Heart left ventricle (tissue), 16 donors: ENCODE results near the gene CREBBP. TPM values are rescaled to one million over a fixed set of nuclear protein-coding genes. Genes with fewer than 3 reads are reported as not detected.
A peak's percentile ranks its signal among the peaks of the same experiment; 100 is the strongest.
"Not testable (repeated sequence)": the region's sequence is repeated elsewhere in the genome, so short reads cannot be mapped to it uniquely, and the experiment has no call there.

ENCODE experiments used
- ATAC-seq, 4 donors: fragments of 200-7000 bp; cut with Tn5 transposase; one replicate each; pipeline ENCODE4 v1.9.1; 2020 to 2022; ENCODE audit warnings: moderate library complexity in 4 of 4, mild to moderate bottlenecking in 3 of 4, moderate number of reproducible peaks in 1 of 4
- DNase-seq, 5 donors: peaks; one replicate each; pipeline ENCODE4 v3.0.0-alpha.2; 2020
- H3K27ac ChIP-seq, 12 donors: fragments of 200-600 bp; sonication (generic) in 4 of 12; one replicate each; pipeline versions ENCODE4 v1.5.0 to v1.8.0; 2016 to 2022; ENCODE audit warnings: mild to moderate bottlenecking in 2 of 12
- H3K27me3 ChIP-seq, 9 donors: fragments of 200-600 bp; sonication (generic) in 2 of 9; one replicate each; pipeline versions ENCODE4 v1.5.1 to v1.8.0; 2016 to 2022; ENCODE audit warnings: mild to moderate bottlenecking in 3 of 9
- H3K36me3 ChIP-seq, 9 donors: fragments of 200-600 bp; sonication (generic) in 2 of 9; one replicate each; pipeline versions ENCODE4 v1.5.0 to v1.8.0; 2018 to 2022; ENCODE audit warnings: mild to moderate bottlenecking in 2 of 9
- H3K4me1 ChIP-seq, 12 donors: fragments of 200-600 bp; sonication (generic) in 4 of 12; one replicate each; pipeline versions ENCODE4 v1.5.0 to v1.8.0; 2016 to 2022; ENCODE audit warnings: mild to moderate bottlenecking in 3 of 12
- H3K4me3 ChIP-seq, 12 donors: fragments of 200-600 bp; sonication (generic) in 4 of 12; one replicate each; pipeline versions ENCODE4 v1.5.0 to v1.8.0; 2017 to 2022; ENCODE audit warnings: mild to moderate bottlenecking in 9 of 12, moderate library complexity in 4 of 12
- H3K9me3 ChIP-seq, 12 donors: fragments of 200-600 bp; sonication (generic) in 4 of 12; one replicate each; pipeline versions ENCODE4 v1.5.0 to v1.8.0; 2016 to 2022; ENCODE audit warnings: mild to moderate bottlenecking in 1 of 12
- CTCF ChIP-seq, 12 donors: fragments of 200-600 bp; sonication (generic) in 4 of 12; IDR thresholded peaks; one replicate each; pipeline versions ENCODE4 v1.5.0 to v1.8.0; 2018 to 2022; ENCODE audit warnings: antibody characterized with exemption in 12 of 12, mild to moderate bottlenecking in 5 of 12
- POLR2A ChIP-seq, 2 donors: fragments of 450-650 bp; IDR thresholded peaks; one replicate each; pipeline ENCODE4 v1.6.1; 2017; ENCODE audit warnings: antibody characterized with exemption in 2 of 2, mild to moderate bottlenecking in 2 of 2, moderate library complexity in 2 of 2
- WGBS, 4 donors: extraction: QIAGEN DNeasy Blood & Tissue Kit in 2 of 4; methylation state at CpG; one replicate each; pipeline versions ENCODE4 v1.1.5 to v1.1.7; 2013 to 2018; 5-methylcytosine and 5-hydroxymethylcytosine counted together
- intact Hi-C, 10 donors: fragments of 100-400 bp; cut with DNase I; formaldehyde crosslinking; loops; one replicate each; pipeline versions ENCODE4 v1.11.1 to v1.14.2; 2022
- polyA plus RNA-seq, 2 donors: library from polyadenylated mRNA; stranded (reverse); fragments of 200-250 nt; gene quantifications; one replicate each; pipeline ENCODE4 v1.2.3, GENCODE V29; 2013
- total RNA-seq, 9 donors: library from RNA; depleted of rRNA in 2 of 9; stranded (reverse); fragments of >200 nt in 2 of 9; fragmentation: NEBNext Ultra II Directional in 3 of 9; extraction: Animal tissue kit (Norgen Biotek cat#: 25700) in 3 of 9; gene quantifications; one replicate each; pipeline versions ENCODE4 v1.1.0 to v1.2.4, GENCODE V29; 2016 to 2023
- donor health status: ischemic (EF 13 %, LVEDD 7.1; RV severe dilation, severe dysfunction).
- donor health status: healthy with polysubstance abuse.
- donor health status: DM: no; HTN: yes; CAD: no.
- donor health status: DM: no; HTN: no; CAD: no.
- donor health status: ischemic (EF 25% LVEDD 6.9; RV normal size, moderate dysfunction).
- donor health status: ischemic (EF 25% LVEDD 5.7; RV mildly dilated, moderate dysfunction).
- donor health status: healthy.
- donor health status: DM: yes; HTN: yes; CAD: no.
- donor health status: ischemic (EF 35%, LVEDD 5.7; RV mildly dilated, moderate dysfunction).
- donor health status: nonischemic (EF 11% LVEDD 7.7; RV severe dilation, severe dysfunction).
- donor health status: DM: yes; HTN: yes; CAD: no.
- donor health status: PGD.
- donor health status: ischemic (EF 29% LVEDD 5.4; RV normal size, mild dysfunction).
- donor health status: nonischemic (EF 23%, LVEDD 6.1; RV moderate dilation, normal function).

CREBBP gene
- total and polyA plus RNA-seq, 11 donors: 17.1 to 77.6 (median 39.6) TPM

GRCh38 chr16:3717235-3718018, 163.1 kb downstream of the CREBBP start, which contains the start of gene TRAP1:
Gene TRAP1, minus strand, starts transcription at chr16:3717524. Its CDS starts 16 bp downstream, at chr16:3717508.
- peak; percentile 45 to 96 for TF ChIP-seq POLR2A (IDR thresholded peaks at IDR 0.05)
- no peak for TF ChIP-seq CTCF (IDR thresholded peaks at IDR 0.05)
- WGBS, 4 donors: 0 to 2% (median 1%) methylated on average over 36 to 95 of the region's 95 CpGs
- Histone ChIP-seq H3K27me3 (no peaks in the 10 kb centered on the region), H3K9me3 (no peaks in the 10 kb centered on the region), H3K27ac (peak within 1 kb of the TSS; percentile 76 to 98 (median 94)), H3K36me3 (peaks cover 0 to 8% (median 0%) of the 10 kb centered on the region in 9 donors), H3K4me3 (peak within 1 kb of the TSS; percentile 63 to 98 (median 92)), H3K4me1 (peaks cover 0 to 22% (median 10%) of the 10 kb centered on the region in 12 donors)
- peak; percentile 90 to 94 (median 93) for DNase-seq
- peak; percentile 86 to 98 (median 97) for ATAC-seq
- intact Hi-C loops: loop anchor here in 1 of 10 donors (10.0 kb wide), 1 partner anchor 467 kb away; no protein-coding TSS in a partner anchor

- Histone ChIP-seq H3K4me3 (peak overlapping the region; percentile 63 to 98 (median 92)), H3K27me3 (no peaks in the 10 kb centered on the region), H3K4me1 (peaks cover 0 to 22% (median 10%) of the 10 kb centered on the region in 12 donors), H3K36me3 (peaks cover 0 to 8% (median 0%) of the 10 kb centered on the region in 9 donors), H3K27ac (peak overlapping the region; percentile 76 to 98 (median 94)), H3K9me3 (no peaks in the 10 kb centered on the region)
- DNase-seq (no peak), ATAC-seq (peak in 2 of 4 donors; percentile 2 to 31)
- intact Hi-C loops: loop anchor here in 1 of 10 donors (10.0 kb wide), 1 partner anchor 468 kb away; no protein-coding TSS in a partner anchor
- 1 to 2% (median 1%) methylated on average over 13 to 34 of the region's 34 CpGs for WGBS, 4 donors
- no peak for TF ChIP-seq CTCF (IDR thresholded peaks at IDR 0.05)
Measured at GRCh38 chr16:3716831-3717234, 163.7 kb downstream of the CREBBP start.

GRCh38 chr16:3715430-3715829, 165.1 kb downstream of the CREBBP start:
- intact Hi-C loops: loop anchor here in 1 of 10 donors (10.0 kb wide), 1 partner anchor 469 kb away; no protein-coding TSS in a partner anchor
- DNase-seq (no peak), ATAC-seq (no peak)
- no peaks in the 10 kb centered on the region for H3K27me3 ChIP-seq
- H3K36me3 ChIP-seq: peaks cover 0 to 8% (median 0%) of the 10 kb centered on the region in 9 donors
- TF ChIP-seq CTCF (IDR thresholded peaks at IDR 0.05) (no peak), POLR2A (IDR thresholded peaks at IDR 0.05) (no peak)
- WGBS, 4 donors: 93 to 94% (median 93%) methylated on average over 7 of the region's 7 CpGs
- peaks cover 0 to 21% (median 10%) of the 10 kb centered on the region in 12 donors for H3K4me1 ChIP-seq
- no peaks in the 10 kb centered on the region for H3K9me3 ChIP-seq
- no peak overlapping the region for H3K27ac ChIP-seq
- no peak overlapping the region for H3K4me3 ChIP-seq

- intact Hi-C loops: loop anchor here in 1 of 10 donors (10.0 kb wide), 1 partner anchor 470 kb away; no protein-coding TSS in a partner anchor
- WGBS, 4 donors: 95 to 98% (median 97%) methylated on average over 10 of the region's 10 CpGs
- ATAC-seq, H3K27ac ChIP-seq, H3K27me3 ChIP-seq, H3K9me3 ChIP-seq, H3K36me3 ChIP-seq, DNase-seq, H3K4me3 ChIP-seq: not testable (repeated sequence)
- peaks cover 0 to 18% (median 10%) of the 10 kb centered on the region in 12 donors for H3K4me1 ChIP-seq
Measured at GRCh38 chr16:3714378-3714777, 166.1 kb downstream of the CREBBP start.
